Caco-2 (cell line): ENCODE data around the gene SOBP. TPM values are rescaled to one million over a fixed set of nuclear protein-coding genes. Genes with fewer than 3 reads are reported as not detected.

Experiments
- BruUV-seq: library from RNA; stranded (reverse); fragments of 400-500 nt; replicated peaks from 2 replicates; lab custom pipeline; 2021; lab: Mats Ljungman, UMichigan
- CTCF ChIA-PET: fragments of 300-600 bp; sonication (Branson Sonifier 250); formaldehyde crosslinking; loops from one replicate; lab custom pipeline; 2022; ENCODE audit warnings: antibody characterized with exemption; lab: Charles Lee
- POLR2A ChIA-PET: fragments of 300-600 bp; sonication (Branson Sonifier 250); formaldehyde crosslinking; loops from one replicate; lab custom pipeline; 2022; ENCODE audit warnings: antibody characterized with exemption; lab: Charles Lee
- DNase-seq, 2 experiments: peaks; one replicate each; pipeline versions ENCODE4 v3.0.0 to v3.0.0-alpha.2; 2020 to 2022
- H3K27me3 ChIP-seq: replicated peaks from 2 replicates; pipeline ENCODE4 v1.6.0; 2011; ENCODE audit warnings: low read length; ENCODE audit not compliant: control insufficient read depth, insufficient read depth
- H3K36me3 ChIP-seq: 2 replicates; pipeline ENCODE4 v1.5.1; 2011; ENCODE audit warnings: low read length; ENCODE audit not compliant: control insufficient read depth, insufficient read depth
- H3K4me1 ChIP-seq: fragments of 250-450 bp; sonication (Bioruptor Pico); 2 replicates; pipeline ENCODE4 v1.5.1; 2020; ENCODE audit warnings: mild to moderate bottlenecking
- H3K4me3 ChIP-seq: 2 replicates; pipeline ENCODE4 v1.5.1; 2011; ENCODE audit warnings: low read depth, mild to moderate bottlenecking, control low read depth, low read length
- H3K9me3 ChIP-seq: fragments of 250-450 bp; sonication (Bioruptor Pico); 2 replicates; pipeline ENCODE4 v1.5.1; 2020; ENCODE audit warnings: mild to moderate bottlenecking, moderate library complexity
- H3K27ac Mint-ChIP-seq: one replicate; pipeline ENCODE4 v1.8.0; 2022; ENCODE audit warnings: mixed read lengths; ENCODE audit not compliant: unreplicated experiment
- H3K27me3 Mint-ChIP-seq: one replicate; pipeline ENCODE4 v1.8.0; 2022; ENCODE audit warnings: mixed read lengths; ENCODE audit not compliant: insufficient read depth, unreplicated experiment
- H3K36me3 Mint-ChIP-seq: one replicate; pipeline ENCODE4 v1.8.0; 2022; ENCODE audit warnings: mild to moderate bottlenecking, mixed read lengths; ENCODE audit not compliant: insufficient read depth, unreplicated experiment
- H3K4me1 Mint-ChIP-seq: one replicate; pipeline ENCODE4 v1.8.0; 2022; ENCODE audit warnings: low read depth, mixed read lengths; ENCODE audit not compliant: unreplicated experiment
- H3K4me3 Mint-ChIP-seq: one replicate; pipeline ENCODE4 v1.8.0; 2022; ENCODE audit warnings: mild to moderate bottlenecking, moderate library complexity, mixed read lengths; ENCODE audit not compliant: unreplicated experiment
- H3K9me3 Mint-ChIP-seq: one replicate; pipeline ENCODE4 v1.8.0; 2022; ENCODE audit warnings: mixed read lengths; ENCODE audit not compliant: unreplicated experiment
- intact Hi-C: fragments of 100-400 bp; cut with micrococcal nuclease; formaldehyde crosslinking; loops from one replicate; pipeline ENCODE4 v1.10.0; 2022; ENCODE audit not compliant: unreplicated experiment
- total RNA-seq: library from RNA; stranded (reverse); gene quantifications from 2 replicates; pipeline ENCODE4 v1.2.3, GENCODE V29; 2022
- TF ChIP-seq, protein P1 (sequence below), 2 experiments: fragments of 200-600 bp in 1 of 2; IDR thresholded peaks; 1 replicate in 1 of 2; 2 replicates in 1 of 2; pipeline versions ENCODE4 v1.5.1 to v1.8.0; 2011 to 2022; ENCODE audit warnings: antibody characterized with exemption in 1 of 2, control low read depth in 1 of 2, inconsistent platforms in 1 of 2, low read depth in 1 of 2, low read length in 1 of 2, mild to moderate bottlenecking in 1 of 2, moderate library complexity in 1 of 2; ENCODE audit not compliant: insufficient read depth in 1 of 2, severe bottlenecking in 1 of 2, unreplicated experiment in 1 of 2

Gene SOBP
- total RNA-seq, 1 experiment from 2014 or later, result not detected

DNA sequence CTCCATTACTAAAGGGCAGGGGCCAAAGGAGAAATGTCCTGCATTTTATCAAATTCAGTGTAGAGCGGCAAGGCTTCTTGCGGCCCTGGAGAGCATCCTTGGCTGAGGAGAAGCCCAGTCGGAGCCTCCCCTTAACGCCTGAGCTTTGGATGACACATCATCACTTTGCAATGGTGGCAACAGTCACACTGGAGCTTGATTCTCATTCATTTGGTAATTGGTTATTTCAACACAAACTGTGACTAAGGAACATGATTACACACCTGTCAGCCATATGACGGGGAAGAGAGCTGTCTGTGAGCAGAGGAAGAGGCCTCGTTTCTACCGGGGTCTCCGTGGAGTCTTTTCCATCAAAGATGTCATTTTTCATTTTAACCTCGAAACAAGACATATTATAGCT, 81.4 kb downstream of the SOBP start:
- ChIA-PET POLR2A (no interaction called here), CTCF (no interaction called here)
- DNase-seq, result no peak
- Mint-ChIP-seq H3K36me3 (no peaks in the 10 kb centered on the region), H3K27ac (no peak overlapping the region), H3K9me3 (no peaks in the 10 kb centered on the region), H3K4me3 (no peak overlapping the region), H3K4me1 (no peaks in the 10 kb centered on the region), H3K27me3 (peaks cover 14% of the 10 kb centered on the region)
- H3K9me3 ChIP-seq, result no peaks in the 10 kb centered on the region
- BruUV-seq, result no TSS peak
- H3K4me3 ChIP-seq, result no peak overlapping the region
- TF ChIP-seq, protein P1, sequence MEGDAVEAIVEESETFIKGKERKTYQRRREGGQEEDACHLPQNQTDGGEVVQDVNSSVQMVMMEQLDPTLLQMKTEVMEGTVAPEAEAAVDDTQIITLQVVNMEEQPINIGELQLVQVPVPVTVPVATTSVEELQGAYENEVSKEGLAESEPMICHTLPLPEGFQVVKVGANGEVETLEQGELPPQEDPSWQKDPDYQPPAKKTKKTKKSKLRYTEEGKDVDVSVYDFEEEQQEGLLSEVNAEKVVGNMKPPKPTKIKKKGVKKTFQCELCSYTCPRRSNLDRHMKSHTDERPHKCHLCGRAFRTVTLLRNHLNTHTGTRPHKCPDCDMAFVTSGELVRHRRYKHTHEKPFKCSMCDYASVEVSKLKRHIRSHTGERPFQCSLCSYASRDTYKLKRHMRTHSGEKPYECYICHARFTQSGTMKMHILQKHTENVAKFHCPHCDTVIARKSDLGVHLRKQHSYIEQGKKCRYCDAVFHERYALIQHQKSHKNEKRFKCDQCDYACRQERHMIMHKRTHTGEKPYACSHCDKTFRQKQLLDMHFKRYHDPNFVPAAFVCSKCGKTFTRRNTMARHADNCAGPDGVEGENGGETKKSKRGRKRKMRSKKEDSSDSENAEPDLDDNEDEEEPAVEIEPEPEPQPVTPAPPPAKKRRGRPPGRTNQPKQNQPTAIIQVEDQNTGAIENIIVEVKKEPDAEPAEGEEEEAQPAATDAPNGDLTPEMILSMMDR (IDR thresholded peaks at IDR 0.05; ENCODE audit: insufficient read depth in 1 of 2, low read depth in 1 of 2, low read length in 1 of 2, severe bottlenecking in 1 of 2, unreplicated experiment in 1 of 2), result no peak
- H3K36me3 ChIP-seq, result no peaks in the 10 kb centered on the region
- intact Hi-C loops, result no loop called here
- no peaks in the 10 kb centered on the region; the same call in none of the 2 replicates for H3K27me3 ChIP-seq
- H3K4me1 ChIP-seq, result no peaks in the 10 kb centered on the region

DNA sequence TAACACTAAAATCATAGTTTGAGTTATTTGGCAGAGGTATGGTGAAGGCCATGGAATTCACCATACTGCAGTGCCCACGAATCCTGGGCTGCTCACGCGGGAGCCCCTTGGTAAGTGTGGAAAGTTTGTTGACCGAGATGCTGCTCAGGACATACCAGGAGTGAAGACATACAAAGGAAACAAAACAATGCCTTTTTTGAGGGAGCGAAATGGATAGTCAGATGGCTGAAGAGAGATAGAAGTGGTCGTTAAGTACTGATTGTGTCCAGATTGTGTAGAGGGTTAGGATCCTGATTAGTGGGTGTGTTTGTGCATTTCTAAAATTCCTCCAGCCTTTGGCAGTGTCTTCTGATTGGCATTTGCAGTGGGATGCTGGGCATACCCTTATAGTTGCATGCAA, 83.0 kb downstream of the SOBP start:
- H3K36me3 Mint-ChIP-seq, result no peaks in the 10 kb centered on the region
- intact Hi-C loops, result no loop called here
- ChIA-PET CTCF (no interaction called here), POLR2A (no interaction called here)
- H3K27me3 Mint-ChIP-seq, result peaks cover 11% of the 10 kb centered on the region
- Histone ChIP-seq H3K27me3 (no peaks in the 10 kb centered on the region; the same call in 1 of the 2 replicates), H3K36me3 (no peaks in the 10 kb centered on the region), H3K9me3 (no peaks in the 10 kb centered on the region), H3K4me3 (no peak overlapping the region), H3K4me1 (no peaks in the 10 kb centered on the region)
- no TSS peak for BruUV-seq
- no peaks in the 10 kb centered on the region for H3K4me1 Mint-ChIP-seq
- no peak overlapping the region for H3K4me3 Mint-ChIP-seq
- no peak for DNase-seq
- H3K27ac Mint-ChIP-seq, result no peak overlapping the region
- H3K9me3 Mint-ChIP-seq, result no peaks in the 10 kb centered on the region
- TF ChIP-seq, protein P1 (IDR thresholded peaks at IDR 0.05; ENCODE audit: insufficient read depth in 1 of 2, low read depth in 1 of 2, low read length in 1 of 2, severe bottlenecking in 1 of 2, unreplicated experiment in 1 of 2), result no peak

DNA sequence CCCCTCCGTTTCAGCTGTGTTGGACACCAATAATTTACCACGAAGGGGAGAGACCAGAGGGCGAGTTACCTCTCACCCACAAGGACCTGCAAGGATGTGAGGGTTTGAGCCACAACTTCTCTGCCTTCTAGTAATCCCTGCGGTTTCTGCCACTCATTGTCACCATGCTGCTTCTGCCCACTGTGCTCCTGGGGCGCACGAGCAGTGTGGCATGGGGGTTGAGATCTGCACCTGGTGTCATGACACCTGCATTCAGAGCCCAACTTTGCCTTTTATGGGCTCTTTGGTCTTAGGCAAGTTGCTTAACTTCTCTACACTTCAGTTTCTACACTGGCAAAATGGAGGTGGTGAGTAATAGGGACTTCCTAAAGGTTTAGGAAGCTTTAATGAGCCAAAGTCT, 84.9 kb downstream of the SOBP start:
- TF ChIP-seq, protein P1 (IDR thresholded peaks at IDR 0.05; ENCODE audit: insufficient read depth in 1 of 2, low read depth in 1 of 2, low read length in 1 of 2, severe bottlenecking in 1 of 2, unreplicated experiment in 1 of 2), result no peak
- intact Hi-C loops, result no loop called here
- Mint-ChIP-seq H3K36me3 (no peaks in the 10 kb centered on the region), H3K4me3 (no peak overlapping the region), H3K9me3 (no peaks in the 10 kb centered on the region), H3K4me1 (no peaks in the 10 kb centered on the region), H3K27me3 (peaks cover 11% of the 10 kb centered on the region), H3K27ac (no peak overlapping the region)
- ChIA-PET CTCF (no interaction called here), POLR2A (no interaction called here)
- H3K27me3 ChIP-seq, result no peaks in the 10 kb centered on the region
- BruUV-seq, result no TSS peak
- no peaks in the 10 kb centered on the region for H3K4me1 ChIP-seq
- DNase-seq, result no peak
- H3K36me3 ChIP-seq, result no peaks in the 10 kb centered on the region
- no peak overlapping the region for H3K4me3 ChIP-seq
- H3K9me3 ChIP-seq, result no peaks in the 10 kb centered on the region
